B cell (primary cell): ENCODE results near the gene LGR5. TPM values are rescaled to one million over a fixed set of nuclear protein-coding genes. Genes with fewer than 3 reads are reported as not detected.

Experiments used
- ATAC-seq: fragments of 200-7000 bp; cut with Tn5 transposase; one replicate; pipeline ENCODE4 v1.10.0; 2021; ENCODE audit warnings: low read depth, mild to moderate bottlenecking, moderate number of reproducible peaks, moderate library complexity
- CTCF ChIA-PET: fragments of 350-600 bp; sonication (Branson Sonifier 250); formaldehyde crosslinking; loops from one replicate; lab custom pipeline; 2021; ENCODE audit warnings: antibody characterized with exemption, inconsistent platforms; lab: Charles Lee
- POLR2A ChIA-PET: fragments of 350-600 bp; sonication (Branson Sonifier 250); formaldehyde crosslinking; loops from one replicate; lab custom pipeline; 2021; ENCODE audit warnings: antibody characterized with exemption; lab: Charles Lee
- DNase-seq: peaks from one replicate; pipeline ENCODE4 v3.0.0; 2013
- H2AFZ ChIP-seq: 2 replicates; pipeline ENCODE4 v1.6.1; 2012; ENCODE audit warnings: mild to moderate bottlenecking, low read depth, low read length; ENCODE audit not compliant: insufficient read depth, poor library complexity, severe bottlenecking
- H3K27ac ChIP-seq, 2 donors: 1 replicate in 1 of 2; 2 replicates in 1 of 2; pipeline ENCODE4 v1.5.1; 2012 to 2013; ENCODE audit warnings: low read length in 2 of 2, mild to moderate bottlenecking in 2 of 2, moderate library complexity in 1 of 2
- H3K27me3 ChIP-seq, 4 experiments: fragments of 200-600 bp in 1 of 4; sonication (generic) in 1 of 4; replicated peaks in 1 of 4; 1 replicate in 2 of 4; 2 replicates in 2 of 4; pipeline versions ENCODE4 v1.6.1 to v1.7.0; 2013 to 2016; ENCODE audit warnings: low read length in 3 of 4, mild to moderate bottlenecking in 2 of 4, mixed read lengths in 1 of 4, moderate library complexity in 1 of 4; ENCODE audit not compliant: insufficient read depth in 4 of 4, control insufficient read depth in 3 of 4; ENCODE audit errors: control extremely low read depth in 1 of 4
- H3K36me3 ChIP-seq, 2 experiments: replicated peaks in 1 of 2; 1 replicate in 1 of 2; 2 replicates in 1 of 2; pipeline versions ENCODE4 v1.6.1 to v1.7.1; 2013; ENCODE audit warnings: low read length in 1 of 2; ENCODE audit not compliant: insufficient read depth in 2 of 2, control insufficient read depth in 1 of 2; ENCODE audit errors: control extremely low read depth in 1 of 2, extremely low read depth in 1 of 2
- H3K4me1 ChIP-seq, 2 donors: fragments of 200-600 bp in 1 of 2; sonication (generic) in 1 of 2; 1 replicate in 1 of 2; 2 replicates in 1 of 2; pipeline versions ENCODE4 v1.5.1 to v1.6.1; 2013 to 2017; ENCODE audit warnings: low read length in 2 of 2; ENCODE audit not compliant: control insufficient read depth in 2 of 2, insufficient read depth in 2 of 2
- H3K4me2 ChIP-seq: replicated peaks from 2 replicates; pipeline ENCODE3; 2012; ENCODE audit warnings: mild to moderate bottlenecking, low read depth, low read length; ENCODE audit not compliant: poor library complexity, severe bottlenecking
- H3K4me3 ChIP-seq, 5 experiments: fragments of 200-600 bp in 1 of 5; sonication (generic) in 1 of 5; 1 replicate in 3 of 5; 2 replicates in 2 of 5; pipeline versions ENCODE4 v1.5.1 to v1.7.0; 2011 to 2016; ENCODE audit warnings: low read length in 4 of 5, mild to moderate bottlenecking in 4 of 5, low read depth in 2 of 5, control low read depth in 1 of 5, moderate library complexity in 1 of 5; ENCODE audit not compliant: insufficient read depth in 1 of 5; ENCODE audit errors: control extremely low read depth in 1 of 5, extremely low read depth in 1 of 5
- H3K79me2 ChIP-seq: fragments of 200-600 bp; sonication (generic); one replicate; pipeline ENCODE4 v1.6.0; 2016; ENCODE audit warnings: low read length; ENCODE audit not compliant: control insufficient read depth, insufficient read depth
- H3K9ac ChIP-seq: fragments of 200-600 bp; sonication (generic); 2 replicates; pipeline ENCODE4 v1.6.1; 2017; ENCODE audit warnings: mild to moderate bottlenecking, low read length, moderate library complexity
- H3K9me3 ChIP-seq, 3 donors: one replicate each; pipeline versions ENCODE4 v1.6.1 to v1.7.1; 2013; ENCODE audit warnings: low read length in 2 of 3; ENCODE audit not compliant: control insufficient read depth in 2 of 3, insufficient read depth in 1 of 3; ENCODE audit errors: control extremely low read depth in 1 of 3
- H4K20me1 ChIP-seq: 2 replicates; pipeline ENCODE4 v1.6.0; 2012; ENCODE audit warnings: mild to moderate bottlenecking, low read length; ENCODE audit not compliant: insufficient read depth, control insufficient read depth, poor library complexity, severe bottlenecking
- H3K27ac Mint-ChIP-seq: one replicate; pipeline ENCODE4 v1.8.0; 2021; ENCODE audit warnings: mixed read lengths
- H3K27me3 Mint-ChIP-seq: one replicate; pipeline ENCODE4 v1.8.0; 2021; ENCODE audit warnings: mixed read lengths
- H3K4me1 Mint-ChIP-seq: one replicate; pipeline ENCODE4 v1.8.0; 2021; ENCODE audit warnings: mixed read lengths
- H3K4me3 Mint-ChIP-seq: one replicate; pipeline ENCODE4 v1.8.0; 2021; ENCODE audit warnings: mixed read lengths
- H3K9me3 Mint-ChIP-seq: one replicate; pipeline ENCODE4 v1.8.0; 2022; ENCODE audit warnings: mixed read lengths; ENCODE audit not compliant: insufficient read depth
- CTCF ChIP-seq: fragments of 200-600 bp; IDR thresholded peaks from one replicate; pipeline ENCODE4 v1.8.0; 2022; ENCODE audit warnings: antibody characterized with exemption, mild to moderate bottlenecking
- EZH2 ChIP-seq: IDR thresholded peaks from 2 replicates; pipeline ENCODE4 v1.6.1; 2012; ENCODE audit warnings: borderline replicate concordance, low read depth, mild to moderate bottlenecking, moderate library complexity, low read length; ENCODE audit not compliant: insufficient read depth, poor library complexity, severe bottlenecking
- WGBS: methylation state at CpG from one replicate; pipeline ENCODE4 v1.1.5; 2013; ENCODE audit warnings: missing lambda C conversion rate; ENCODE audit not compliant: insufficient coverage; 5-methylcytosine and 5-hydroxymethylcytosine counted together
- intact Hi-C: fragments of 100-400 bp; cut with micrococcal nuclease; formaldehyde crosslinking; loops from one replicate; pipeline ENCODE4 v1.10.0; 2022
- polyA plus RNA-seq: library from polyadenylated mRNA; depleted of rRNA; stranded (reverse); fragments of >200 nt; gene quantifications from 2 replicates; pipeline ENCODE4 v1.2.3, GENCODE V29; 2012
- total RNA-seq, 2 donors: library from RNA; stranded (reverse); fragments of 120-200 nt in 1 of 2; gene quantifications; 1 replicate in 1 of 2; 2 replicates in 1 of 2; pipeline versions ENCODE4 v1.2.3 to v1.2.4, GENCODE V29; 2013 to 2022

The LGR5 gene
- total and polyA plus RNA-seq, 2 donors (not counting 1 experiment from before 2014, with no cell fraction given) = 0.06 TPM; not detected in 1

GRCh38 chr12:71536939-71537622 lies 97.5 kb downstream of the LGR5 start:
- no peaks in the 10 kb centered on the region for H3K36me3 ChIP-seq
- Mint-ChIP-seq H3K27me3 (peaks cover 3% of the 10 kb centered on the region), H3K4me1 (peaks cover 2% of the 10 kb centered on the region), H3K9me3 (no peaks in the 10 kb centered on the region), H3K27ac (no peak overlapping the region), H3K4me3 (no peak overlapping the region)
- H3K4me1 ChIP-seq = no peaks in the 10 kb centered on the region
- CTCF ChIA-PET = interaction anchor here (0.7 kb wide), 1 partner anchor 1823 kb away, joined by 4 read pairs; no protein-coding TSS in a partner anchor
- no CpG with 5 or more reads among the region's 3 CpGs for WGBS
- ATAC-seq (no peak), DNase-seq (no peak)
- H3K4me3 ChIP-seq = no peak overlapping the region
- no peaks in the 10 kb centered on the region for H3K27me3 ChIP-seq
- H3K9ac ChIP-seq = no peak overlapping the region
- H3K27ac ChIP-seq = no peak overlapping the region
- intact Hi-C loops = no loop called here
- H4K20me1 ChIP-seq = no peaks in the 10 kb centered on the region
- no peaks in the 10 kb centered on the region for H3K79me2 ChIP-seq
- no peak for TF ChIP-seq EZH2
- TF ChIP-seq CTCF = no peak
- H3K4me2 ChIP-seq = no peak overlapping the region
- H2AFZ ChIP-seq = no peak overlapping the region
- POLR2A ChIA-PET = no interaction called here
- no peaks in the 10 kb centered on the region for H3K9me3 ChIP-seq

GRCh38 chr12:71538807-71539206 lies 99.2 kb downstream of the LGR5 start:
- Histone ChIP-seq H3K4me3 (no peak overlapping the region), H3K4me2 (no peak overlapping the region), H3K4me1 (no peaks in the 10 kb centered on the region), H3K9ac (no peak overlapping the region), H3K9me3 (no peaks in the 10 kb centered on the region), H4K20me1 (no peaks in the 10 kb centered on the region), H3K27me3 (no peaks in the 10 kb centered on the region), H3K27ac (no peak overlapping the region), H3K36me3 (no peaks in the 10 kb centered on the region), H2AFZ (no peak overlapping the region), H3K79me2 (no peaks in the 10 kb centered on the region)
- DNase-seq = no peak
- intact Hi-C loops = no loop called here
- TF ChIP-seq EZH2 (no peak), CTCF (no peak)
- CTCF ChIA-PET = no interaction called here
- H3K9me3 Mint-ChIP-seq = no peaks in the 10 kb centered on the region
- no peak overlapping the region for H3K4me3 Mint-ChIP-seq
- H3K4me1 Mint-ChIP-seq = peaks cover 2% of the 10 kb centered on the region
- H3K27ac Mint-ChIP-seq = no peak overlapping the region
- no peak for ATAC-seq
- WGBS = no CpG with 5 or more reads among the region's 3 CpGs
- H3K27me3 Mint-ChIP-seq = peaks cover 3% of the 10 kb centered on the region
- POLR2A ChIA-PET = no interaction called here
